Inferior parietal cortex (tissue), 1 donor: Measurements from ENCODE around the gene ARID5A.

Source experiments
- DNase-seq: peaks from one replicate; pipeline ENCODE4 v3.0.0-alpha.2; 2016; ENCODE audit errors: extremely low spot score

Gene ARID5A

GRCh38 chr2:96601382-96602292, 65.1 kb downstream of the ARID5A start:
- no peak for DNase-seq
